ENCODE data around the gene SLC35G2.

DNA sequence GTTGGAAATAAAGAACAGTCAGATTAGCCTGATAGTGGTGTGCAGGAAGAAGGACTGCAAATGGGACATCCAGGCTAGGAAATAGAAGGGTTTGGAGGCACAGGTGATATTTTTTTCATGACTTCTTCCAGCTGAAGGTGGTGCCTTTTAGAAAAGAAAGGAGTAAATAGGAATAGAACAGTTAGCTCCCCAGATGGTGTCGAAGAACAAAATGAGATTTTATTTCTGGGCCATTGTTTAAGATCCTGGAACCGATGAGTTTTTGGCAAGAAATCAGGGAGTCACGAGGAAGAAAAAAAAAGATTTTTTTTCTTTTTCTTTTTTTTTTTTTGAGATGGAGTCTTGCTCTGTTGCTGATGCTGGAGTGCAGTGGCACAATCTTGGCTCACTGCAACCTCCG is 33.3 kb downstream of the SLC35G2 start:
- no peak for TF ChIP-seq RAD21 (IDR thresholded peaks at IDR 0.05; ENCODE audit: low read depth)
- TF ChIP-seq CEBPB (IDR thresholded peaks at IDR 0.05): no peak
- no peak for TF ChIP-seq FOXM1 (IDR thresholded peaks at IDR 0.05; ENCODE audit: borderline replicate concordance, low read depth)
- no peak for TF ChIP-seq CREB1 (IDR thresholded peaks at IDR 0.05; ENCODE audit: low read depth)
- TF ChIP-seq EGR1 (IDR thresholded peaks at IDR 0.05): no peak
- TF ChIP-seq TEAD4 (IDR thresholded peaks at IDR 0.05): no peak
- no peak for TF ChIP-seq YY1 (IDR thresholded peaks at IDR 0.05; ENCODE audit: low read depth)
- TF ChIP-seq TAF1 (IDR thresholded peaks at IDR 0.05; ENCODE audit: low read depth): no peak
- no peak for TF ChIP-seq NFIC (IDR thresholded peaks at IDR 0.05)
- TF ChIP-seq, protein P1, sequence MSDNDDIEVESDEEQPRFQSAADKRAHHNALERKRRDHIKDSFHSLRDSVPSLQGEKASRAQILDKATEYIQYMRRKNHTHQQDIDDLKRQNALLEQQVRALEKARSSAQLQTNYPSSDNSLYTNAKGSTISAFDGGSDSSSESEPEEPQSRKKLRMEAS (IDR thresholded peaks at IDR 0.05): no peak
- TF ChIP-seq, protein P2, sequence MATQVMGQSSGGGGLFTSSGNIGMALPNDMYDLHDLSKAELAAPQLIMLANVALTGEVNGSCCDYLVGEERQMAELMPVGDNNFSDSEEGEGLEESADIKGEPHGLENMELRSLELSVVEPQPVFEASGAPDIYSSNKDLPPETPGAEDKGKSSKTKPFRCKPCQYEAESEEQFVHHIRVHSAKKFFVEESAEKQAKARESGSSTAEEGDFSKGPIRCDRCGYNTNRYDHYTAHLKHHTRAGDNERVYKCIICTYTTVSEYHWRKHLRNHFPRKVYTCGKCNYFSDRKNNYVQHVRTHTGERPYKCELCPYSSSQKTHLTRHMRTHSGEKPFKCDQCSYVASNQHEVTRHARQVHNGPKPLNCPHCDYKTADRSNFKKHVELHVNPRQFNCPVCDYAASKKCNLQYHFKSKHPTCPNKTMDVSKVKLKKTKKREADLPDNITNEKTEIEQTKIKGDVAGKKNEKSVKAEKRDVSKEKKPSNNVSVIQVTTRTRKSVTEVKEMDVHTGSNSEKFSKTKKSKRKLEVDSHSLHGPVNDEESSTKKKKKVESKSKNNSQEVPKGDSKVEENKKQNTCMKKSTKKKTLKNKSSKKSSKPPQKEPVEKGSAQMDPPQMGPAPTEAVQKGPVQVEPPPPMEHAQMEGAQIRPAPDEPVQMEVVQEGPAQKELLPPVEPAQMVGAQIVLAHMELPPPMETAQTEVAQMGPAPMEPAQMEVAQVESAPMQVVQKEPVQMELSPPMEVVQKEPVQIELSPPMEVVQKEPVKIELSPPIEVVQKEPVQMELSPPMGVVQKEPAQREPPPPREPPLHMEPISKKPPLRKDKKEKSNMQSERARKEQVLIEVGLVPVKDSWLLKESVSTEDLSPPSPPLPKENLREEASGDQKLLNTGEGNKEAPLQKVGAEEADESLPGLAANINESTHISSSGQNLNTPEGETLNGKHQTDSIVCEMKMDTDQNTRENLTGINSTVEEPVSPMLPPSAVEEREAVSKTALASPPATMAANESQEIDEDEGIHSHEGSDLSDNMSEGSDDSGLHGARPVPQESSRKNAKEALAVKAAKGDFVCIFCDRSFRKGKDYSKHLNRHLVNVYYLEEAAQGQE (IDR thresholded peaks at IDR 0.05; ENCODE audit: low read depth): no peak
- no peak for TF ChIP-seq ZBTB7A (IDR thresholded peaks at IDR 0.05; ENCODE audit: low read depth)

Measured in Ishikawa (cell line).